Kidney (tissue), 14 donors: ENCODE measurements around the gene ODF2L. TPM values are rescaled to one million over a fixed set of nuclear protein-coding genes. Genes with fewer than 3 reads are reported as not detected.

Experiments used
- DNase-seq, 5 donors: peaks; one replicate each; pipeline ENCODE4 v3.0.0-alpha.2; 2013 to 2020
- FAIRE-seq: peaks from 2 replicates; lab custom pipeline; 2012; peaks lifted over from hg19 to GRCh38; lab: Jason Lieb, UNC
- H3K27ac ChIP-seq, 2 donors: one replicate each; pipeline ENCODE4 v1.7.0; 2013; ENCODE audit warnings: low read depth in 2 of 2, low read length in 2 of 2, inconsistent platforms in 1 of 2
- H3K27me3 ChIP-seq: one replicate; pipeline ENCODE4 v1.7.1; 2013; ENCODE audit warnings: low read length, inconsistent platforms; ENCODE audit not compliant: control insufficient read depth, insufficient read depth
- H3K36me3 ChIP-seq, 3 donors: one replicate each; pipeline versions ENCODE4 v1.7.0 to v1.7.1; 2013; ENCODE audit warnings: low read length in 3 of 3, control low read depth in 1 of 3, inconsistent platforms in 1 of 3; ENCODE audit not compliant: insufficient read depth in 3 of 3, control insufficient read depth in 2 of 3
- H3K4me1 ChIP-seq, 3 donors: one replicate each; pipeline versions ENCODE4 v1.7.0 to v1.7.1; 2013; ENCODE audit warnings: low read length in 3 of 3, inconsistent platforms in 1 of 3, low read depth in 1 of 3; ENCODE audit not compliant: control insufficient read depth in 2 of 3, insufficient read depth in 2 of 3
- H3K4me3 ChIP-seq, 3 donors: one replicate each; pipeline versions ENCODE4 v1.7.0 to v1.8.1; 2013; ENCODE audit warnings: low read length in 3 of 3, control low read depth in 1 of 3, inconsistent platforms in 1 of 3
- H3K9ac ChIP-seq, 3 donors: one replicate each; pipeline versions ENCODE4 v1.7.0 to v1.7.1; 2013; ENCODE audit warnings: low read length in 3 of 3, control low read depth in 1 of 3, inconsistent platforms in 1 of 3
- H3K9me3 ChIP-seq, 3 donors: one replicate each; pipeline versions ENCODE4 v1.7.0 to v1.7.1; 2013; ENCODE audit warnings: low read length in 3 of 3, control low read depth in 1 of 3, inconsistent platforms in 1 of 3; ENCODE audit not compliant: control insufficient read depth in 2 of 3, insufficient read depth in 1 of 3
- intact Hi-C: fragments of 100-400 bp; cut with DNase I; formaldehyde crosslinking; loops from one replicate; pipeline ENCODE4 v1.11.1; 2022
- polyA plus RNA-seq: library from polyadenylated mRNA; stranded (reverse); fragments of 350-450 nt; fragmentation: Illumina TruSeq; extraction: RNeasy Lipid Tissue Mini Kit (QIAGEN cat#74804); gene quantifications from one replicate; pipeline ENCODE4 v1.2.3, GENCODE V29; 2014; ENCODE audit warnings: low read depth, low replicate concordance; ENCODE audit not compliant: insufficient read depth
- total RNA-seq: library from RNA; stranded (reverse); fragmentation: NEBNext Ultra II Directional; extraction: Animal tissue kit (Norgen Biotek cat#: 25700); gene quantifications from one replicate; pipeline ENCODE4 v1.2.1, GENCODE V29; 2021
- TF ChIP-seq, protein P1 (sequence below): IDR thresholded peaks from 3 replicates; pipeline ENCODE4 v1.5.1; 2012; ENCODE audit warnings: mild to moderate bottlenecking, moderate library complexity, borderline replicate concordance; ENCODE audit not compliant: insufficient read depth; ENCODE audit errors: extremely low read depth
- donor health status: control.
- donor health status: control.
- donor health status: control.
- donor health status: control.
- donor health status: control.
- donor health status: DM: yes; HTN: yes; CAD: no.
- donor health status: Normal renal cell carcinoma (clear cell type).

ODF2L gene
- total and polyA plus RNA-seq, 2 donors from 2014 or later: 19.2 to 57.3 TPM

GRCh38 chr1:86441581-86441980, 45.5 kb upstream of the ODF2L start:
- intact Hi-C loops: no loop called here
- FAIRE-seq: no peak
- TF ChIP-seq, protein P1, sequence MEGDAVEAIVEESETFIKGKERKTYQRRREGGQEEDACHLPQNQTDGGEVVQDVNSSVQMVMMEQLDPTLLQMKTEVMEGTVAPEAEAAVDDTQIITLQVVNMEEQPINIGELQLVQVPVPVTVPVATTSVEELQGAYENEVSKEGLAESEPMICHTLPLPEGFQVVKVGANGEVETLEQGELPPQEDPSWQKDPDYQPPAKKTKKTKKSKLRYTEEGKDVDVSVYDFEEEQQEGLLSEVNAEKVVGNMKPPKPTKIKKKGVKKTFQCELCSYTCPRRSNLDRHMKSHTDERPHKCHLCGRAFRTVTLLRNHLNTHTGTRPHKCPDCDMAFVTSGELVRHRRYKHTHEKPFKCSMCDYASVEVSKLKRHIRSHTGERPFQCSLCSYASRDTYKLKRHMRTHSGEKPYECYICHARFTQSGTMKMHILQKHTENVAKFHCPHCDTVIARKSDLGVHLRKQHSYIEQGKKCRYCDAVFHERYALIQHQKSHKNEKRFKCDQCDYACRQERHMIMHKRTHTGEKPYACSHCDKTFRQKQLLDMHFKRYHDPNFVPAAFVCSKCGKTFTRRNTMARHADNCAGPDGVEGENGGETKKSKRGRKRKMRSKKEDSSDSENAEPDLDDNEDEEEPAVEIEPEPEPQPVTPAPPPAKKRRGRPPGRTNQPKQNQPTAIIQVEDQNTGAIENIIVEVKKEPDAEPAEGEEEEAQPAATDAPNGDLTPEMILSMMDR: no peak

DNA sequence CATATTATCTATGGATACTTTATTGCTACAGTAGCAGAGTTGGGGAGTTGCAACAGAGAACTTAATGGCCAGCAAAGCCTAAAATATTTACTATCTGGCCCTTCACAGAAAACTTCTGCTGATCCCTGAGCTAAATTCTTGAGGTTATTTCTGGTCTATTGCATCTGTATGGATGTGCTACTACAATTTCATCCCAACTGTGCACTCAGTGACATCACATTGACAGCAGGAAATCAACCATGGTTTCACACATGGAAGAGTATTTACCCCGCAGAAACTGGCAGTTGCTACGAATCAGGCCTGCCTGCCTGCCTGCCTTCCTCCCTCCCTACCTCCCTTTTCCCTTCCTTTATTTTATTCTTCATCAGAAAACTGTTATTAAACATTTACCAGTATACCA, 39.9 kb upstream of the ODF2L start:
- no peak for DNase-seq
- intact Hi-C loops: no loop called here
- Histone ChIP-seq H3K36me3 (no peaks in the 10 kb centered on the region), H3K27me3 (no peaks in the 10 kb centered on the region), H3K4me3 (no peak overlapping the region), H3K9ac (no peak overlapping the region), H3K4me1 (no peaks in the 10 kb centered on the region), H3K27ac (no peak overlapping the region), H3K9me3 (no peaks in the 10 kb centered on the region)
- TF ChIP-seq, protein P1: no peak
- FAIRE-seq: no peak

More at GRCh38 chr1:86441581-86441980, 45.5 kb upstream of the ODF2L start:
- DNase-seq: no peak
- H3K9ac ChIP-seq: no peak overlapping the region
- H3K36me3 ChIP-seq: no peaks in the 10 kb centered on the region
- no peak overlapping the region for H3K27ac ChIP-seq
- no peaks in the 10 kb centered on the region for H3K9me3 ChIP-seq
- no peaks in the 10 kb centered on the region for H3K4me1 ChIP-seq
- H3K4me3 ChIP-seq: no peak overlapping the region
- no peaks in the 10 kb centered on the region for H3K27me3 ChIP-seq

- Histone ChIP-seq H3K27me3 (no peaks in the 10 kb centered on the region), H3K9me3 (no peaks in the 10 kb centered on the region), H3K4me3 (no peak overlapping the region), H3K4me1 (no peaks in the 10 kb centered on the region), H3K27ac (no peak overlapping the region), H3K36me3 (no peaks in the 10 kb centered on the region), H3K9ac (no peak overlapping the region)
- no peak for DNase-seq
- intact Hi-C loops: no loop called here
- FAIRE-seq: no peak
- TF ChIP-seq, protein P1: no peak
Observed at GRCh38 chr1:86435327-86435726, 39.2 kb upstream of the ODF2L start.

DNA sequence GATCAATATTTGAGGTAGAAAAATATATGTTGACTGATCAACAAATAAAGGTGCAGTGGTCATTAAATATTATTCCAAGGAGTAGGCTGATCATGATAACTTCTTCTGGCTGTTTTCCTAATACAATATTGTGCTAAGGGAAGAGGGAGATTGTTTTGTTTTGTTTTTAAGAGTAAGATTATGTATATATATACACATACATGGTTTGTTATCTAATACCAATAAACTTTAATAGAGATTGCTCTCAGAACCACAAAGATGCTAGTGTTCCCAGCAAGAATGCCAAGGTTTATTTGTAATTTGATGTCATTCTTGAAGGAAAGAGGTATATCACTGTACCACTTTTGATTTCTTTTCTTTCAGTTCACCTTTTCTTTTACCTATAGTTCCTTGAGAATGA, 37.9 kb upstream of the ODF2L start:
- Histone ChIP-seq H3K9ac (no peak overlapping the region), H3K27ac (no peak overlapping the region), H3K4me1 (peaks cover 0 to 2% (median 0%) of the 10 kb centered on the region in 3 donors), H3K9me3 (no peaks in the 10 kb centered on the region), H3K36me3 (no peaks in the 10 kb centered on the region), H3K4me3 (no peak overlapping the region), H3K27me3 (no peaks in the 10 kb centered on the region)
- TF ChIP-seq, protein P1: no peak
- no peak for FAIRE-seq
- no peak for DNase-seq
- intact Hi-C loops: no loop called here
